GM23338 (cell line): ENCODE results near the gene MAD1L1. TPM values are rescaled to one million over a fixed set of nuclear protein-coding genes. Genes with fewer than 3 reads are reported as not detected.

Experiments used
- ATAC-seq: fragments of 200-7000 bp; cut with Tn5 transposase; 3 replicates; pipeline ENCODE4 v1.9.1; 2020
- DNase-seq: peaks from one replicate; pipeline ENCODE4 v3.0.0-alpha.2; 2015; ENCODE audit warnings: low spot score
- H2AFZ ChIP-seq: fragments of 200-600 bp; sonication (generic); 2 replicates; pipeline ENCODE4 v1.8.0; 2016; ENCODE audit warnings: antibody characterized with exemption, mild to moderate bottlenecking, moderate library complexity
- H3F3A ChIP-seq: fragments of 200-600 bp; sonication (generic); replicated peaks from 2 replicates; pipeline ENCODE4 v1.8.0; 2017; ENCODE audit warnings: antibody characterized with exemption, mixed run types, low read depth
- H3K27ac ChIP-seq: fragments of 200-600 bp; sonication (generic); 2 replicates; pipeline ENCODE4 v1.6.1; 2016; ENCODE audit warnings: low read depth
- H3K27me3 ChIP-seq: fragments of 200-600 bp; sonication (generic); 2 replicates; pipeline ENCODE4 v1.8.0; 2016; ENCODE audit warnings: mild to moderate bottlenecking, mixed run types, moderate library complexity; ENCODE audit not compliant: insufficient read depth
- H3K36me3 ChIP-seq: fragments of 200-600 bp; sonication (generic); 2 replicates; pipeline ENCODE4 v1.8.0; 2016; ENCODE audit warnings: mild to moderate bottlenecking; ENCODE audit not compliant: insufficient read depth
- H3K4me1 ChIP-seq: fragments of 200-600 bp; sonication (generic); 2 replicates; pipeline ENCODE4 v1.8.0; 2016; ENCODE audit warnings: mild to moderate bottlenecking, moderate library complexity; ENCODE audit not compliant: insufficient read depth
- H3K4me2 ChIP-seq: fragments of 200-600 bp; sonication (generic); 2 replicates; pipeline ENCODE4 v1.7.1; 2017; ENCODE audit warnings: mixed run types
- H3K4me3 ChIP-seq: fragments of 200-600 bp; sonication (generic); 2 replicates; pipeline ENCODE4 v1.6.1; 2016; ENCODE audit warnings: mixed run types
- H3K79me2 ChIP-seq: fragments of 200-600 bp; sonication (generic); replicated peaks from 2 replicates; pipeline ENCODE4 v1.8.0; 2017; ENCODE audit warnings: mild to moderate bottlenecking; ENCODE audit not compliant: insufficient read depth
- H3K9me2 ChIP-seq: fragments of 200-600 bp; sonication (generic); 2 replicates; pipeline ENCODE4 v1.8.0; 2017; ENCODE audit not compliant: insufficient read depth
- H4K20me1 ChIP-seq: fragments of 200-600 bp; sonication (generic); replicated peaks from 2 replicates; pipeline ENCODE4 v1.8.0; 2017; ENCODE audit warnings: mild to moderate bottlenecking; ENCODE audit not compliant: insufficient read depth
- H3K27ac Mint-ChIP-seq: 2 replicates; pipeline ENCODE4 v1.8.0; 2020; ENCODE audit warnings: inconsistent platforms, mild to moderate bottlenecking, moderate library complexity, mixed read lengths
- H3K27me3 Mint-ChIP-seq: 3 replicates; pipeline ENCODE4 v1.8.0; 2022; ENCODE audit warnings: low read depth, mild to moderate bottlenecking, moderate library complexity, mixed read lengths, inconsistent platforms; ENCODE audit not compliant: insufficient read depth, poor library complexity
- H3K36me3 Mint-ChIP-seq: 3 replicates; pipeline ENCODE4 v1.8.0; 2021; ENCODE audit warnings: low read depth, mild to moderate bottlenecking, inconsistent platforms, moderate library complexity, mixed read lengths
- H3K4me1 Mint-ChIP-seq: 3 replicates; pipeline ENCODE4 v1.8.0; 2020; ENCODE audit warnings: mild to moderate bottlenecking, inconsistent platforms, mixed read lengths
- H3K4me3 Mint-ChIP-seq: 3 replicates; pipeline ENCODE4 v1.8.0; 2021; ENCODE audit warnings: moderate library complexity, mild to moderate bottlenecking, inconsistent platforms, mixed read lengths
- H3K9me3 Mint-ChIP-seq: 3 replicates; pipeline ENCODE4 v1.8.0; 2020; ENCODE audit warnings: moderate library complexity, mild to moderate bottlenecking, inconsistent platforms, mixed read lengths
- CREB1 ChIP-seq: fragments of 250-450 bp; sonication (Bioruptor Pico); IDR thresholded peaks from 2 replicates; pipeline ENCODE4 v1.5.0; 2020; ENCODE audit warnings: low read depth, mild to moderate bottlenecking, moderate library complexity
- CTCF ChIP-seq, 2 experiments: fragments of 200-600 bp in 1 of 2; sonication (generic) in 1 of 2; conservative IDR thresholded peaks; 2 replicates each; pipeline versions ENCODE4 v1.5.1 to v1.6.1; 2016 to 2017; ENCODE audit warnings: antibody characterized with exemption in 2 of 2, low read depth in 2 of 2, mild to moderate bottlenecking in 2 of 2, moderate library complexity in 1 of 2
- ETS1 ChIP-seq: IDR thresholded peaks from 2 replicates; pipeline ENCODE4 v1.6.1; 2016; ENCODE audit warnings: antibody characterized with exemption
- EZH2 ChIP-seq: fragments of 200-600 bp; sonication (generic); IDR thresholded peaks from one replicate; pipeline ENCODE4 v1.8.0; 2017; ENCODE audit warnings: antibody characterized with exemption, mild to moderate bottlenecking, low read depth; ENCODE audit not compliant: unreplicated experiment
- EZH2phosphoT487 ChIP-seq: fragments of 200-600 bp; sonication (generic); IDR thresholded peaks from one replicate; pipeline ENCODE4 v1.8.1; 2018; ENCODE audit warnings: antibody characterized with exemption; ENCODE audit not compliant: unreplicated experiment
- NANOG ChIP-seq: IDR thresholded peaks from 2 replicates; pipeline ENCODE4 v1.6.1; 2016; ENCODE audit warnings: antibody characterized with exemption, borderline replicate concordance
- ZNF462 ChIP-seq: fragments of 250-450 bp; sonication (Bioruptor Pico); IDR thresholded peaks from 2 replicates; pipeline ENCODE4 v1.5.0; 2020; ENCODE audit warnings: mild to moderate bottlenecking, moderate library complexity
- polyA plus RNA-seq: library from polyadenylated mRNA; unstranded; fragments of >200 nt; fragmentation: Nextera tagmentation; extraction: Ambion mirVana; gene quantifications from 2 replicates; pipeline ENCODE4 v1.2.1, GENCODE V29; 2016
- total RNA-seq: library from RNA; depleted of rRNA; stranded (reverse); fragments of >200 nt; shearing (Covaris generic); gene quantifications from 2 replicates; pipeline ENCODE4 v1.2.3, GENCODE V29; 2014

The MAD1L1 gene
- total and polyA plus RNA-seq, 2 experiments from 2014 or later: 40.3 to 59.3 TPM

GRCh38 chr7:2196381-2197378 lies 36.1 kb downstream of the MAD1L1 start:
- Mint-ChIP-seq H3K4me1 (no peaks in the 10 kb centered on the region), H3K27ac (no peak overlapping the region), H3K4me3 (no peak overlapping the region), H3K27me3 (peaks cover 9% of the 10 kb centered on the region), H3K9me3 (peaks cover 8% of the 10 kb centered on the region; the same call in 2 of the 3 replicates), H3K36me3 (peaks cover 58% of the 10 kb centered on the region)
- no peak overlapping the region for H3K4me2 ChIP-seq
- no peaks in the 10 kb centered on the region for H3K27me3 ChIP-seq
- ATAC-seq (no peak), DNase-seq (no peak)
- no peaks in the 10 kb centered on the region for H3K4me1 ChIP-seq
- 0 out of 2 replicates have a peak, but pooled peaks cover 7% of the 10 kb centered on the region for H4K20me1 ChIP-seq
- no peaks in the 10 kb centered on the region for H3F3A ChIP-seq
- TF ChIP-seq CREB1 (no peak), ETS1 (no peak), CTCF (conservative IDR thresholded peaks at IDR 0.05; ENCODE audit: low read depth in 2 of 2) (no peak), NANOG (no peak)
- H3K9me2 ChIP-seq: no peaks in the 10 kb centered on the region
- no peak overlapping the region for H2AFZ ChIP-seq
- H3K36me3 ChIP-seq: peaks cover 11% of the 10 kb centered on the region
- no peak overlapping the region for H3K4me3 ChIP-seq
- H3K27ac ChIP-seq: no peak overlapping the region
- peaks cover 14% of the 10 kb centered on the region; the same call in 1 of the 2 replicates for H3K79me2 ChIP-seq

- Mint-ChIP-seq H3K27ac (no peak overlapping the region), H3K27me3 (peaks cover 7% of the 10 kb centered on the region)
- TF ChIP-seq ZNF462 (no peak), CREB1 (no peak), EZH2phosphoT487 (no peak), EZH2 (no peak)
Observed at GRCh38 chr7:2195400-2196246, 37.1 kb downstream of the MAD1L1 start.

More at GRCh38 chr7:2195400-2196246, 37.1 kb downstream of the MAD1L1 start:
- Histone ChIP-seq H4K20me1 (peaks cover 6% of the 10 kb centered on the region; the same call in 1 of the 2 replicates), H3K9me2 (no peaks in the 10 kb centered on the region), H3K27ac (no peak overlapping the region), H3K79me2 (peaks cover 11% of the 10 kb centered on the region; the same call in 1 of the 2 replicates), H3K4me1 (no peaks in the 10 kb centered on the region), H2AFZ (no peak overlapping the region), H3K4me2 (no peak overlapping the region), H3K36me3 (peaks cover 11% of the 10 kb centered on the region), H3K4me3 (no peak overlapping the region), H3F3A (no peaks in the 10 kb centered on the region), H3K27me3 (no peaks in the 10 kb centered on the region)
- ATAC-seq (no peak), DNase-seq (no peak)
- peaks cover 8% of the 10 kb centered on the region; the same call in 2 of the 3 replicates for H3K9me3 Mint-ChIP-seq
- H3K4me3 Mint-ChIP-seq: no peak overlapping the region
- H3K36me3 Mint-ChIP-seq: peaks cover 59% of the 10 kb centered on the region
- H3K4me1 Mint-ChIP-seq: no peaks in the 10 kb centered on the region
